GM18505 (cell line): ENCODE measurements around the gene TBX21.

Experiments
- ATAC-seq: cut with Tn5 transposase; IDR thresholded peaks from one replicate; pipeline ENCODE4 v1.9.1; 2021; ENCODE audit not compliant: unreplicated experiment
- POLR2A ChIP-seq: IDR thresholded peaks from 4 replicates; pipeline ENCODE4 v1.6.1; 2011; ENCODE audit warnings: borderline replicate concordance; ENCODE audit not compliant: insufficient read depth, insufficient read length; ENCODE audit errors: extremely low read depth

Gene TBX21

GRCh38 chr17:47721725-47722124 lies 11.3 kb upstream of the TBX21 start:
- no peak for TF ChIP-seq POLR2A
- no peak for ATAC-seq

- no peak for ATAC-seq
- no peak for TF ChIP-seq POLR2A
These were observed 8.3 kb upstream of the TBX21 start for GRCh38 chr17:47724705-47725104.

DNA sequence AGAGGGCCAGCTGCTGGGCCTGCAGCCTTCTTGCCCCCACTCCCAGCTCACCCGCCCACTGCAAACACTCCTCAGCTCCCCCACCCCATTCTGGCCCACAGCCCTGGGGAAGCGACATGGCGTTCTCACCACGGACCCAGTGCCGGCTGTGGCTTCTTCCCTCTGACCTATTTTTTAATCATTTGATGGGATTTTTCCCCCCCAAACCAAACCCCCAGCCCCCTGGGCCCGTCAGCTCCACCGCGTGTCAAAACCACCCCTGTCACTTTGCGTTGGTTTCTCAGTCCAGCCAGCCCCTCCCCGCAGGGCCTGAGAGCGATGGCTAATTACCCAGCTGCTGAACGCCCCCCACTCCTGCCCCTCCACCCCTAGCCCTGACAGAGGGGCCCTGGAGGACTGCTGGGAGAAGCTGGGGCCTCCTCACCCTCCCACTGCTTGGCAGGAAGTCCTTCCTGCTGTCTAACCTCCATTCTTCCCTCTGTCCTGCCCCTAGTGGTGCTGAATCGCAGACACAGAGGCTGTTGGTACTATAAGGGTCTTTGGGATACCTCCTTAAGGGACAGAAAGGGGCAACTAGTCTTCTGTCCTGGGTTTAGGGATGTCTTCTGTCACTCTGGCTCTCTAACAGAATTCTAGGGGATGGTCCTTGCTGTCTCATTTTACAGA lies 7.5 kb upstream of the TBX21 start:
- no peak for TF ChIP-seq POLR2A
- no peak for ATAC-seq

DNA sequence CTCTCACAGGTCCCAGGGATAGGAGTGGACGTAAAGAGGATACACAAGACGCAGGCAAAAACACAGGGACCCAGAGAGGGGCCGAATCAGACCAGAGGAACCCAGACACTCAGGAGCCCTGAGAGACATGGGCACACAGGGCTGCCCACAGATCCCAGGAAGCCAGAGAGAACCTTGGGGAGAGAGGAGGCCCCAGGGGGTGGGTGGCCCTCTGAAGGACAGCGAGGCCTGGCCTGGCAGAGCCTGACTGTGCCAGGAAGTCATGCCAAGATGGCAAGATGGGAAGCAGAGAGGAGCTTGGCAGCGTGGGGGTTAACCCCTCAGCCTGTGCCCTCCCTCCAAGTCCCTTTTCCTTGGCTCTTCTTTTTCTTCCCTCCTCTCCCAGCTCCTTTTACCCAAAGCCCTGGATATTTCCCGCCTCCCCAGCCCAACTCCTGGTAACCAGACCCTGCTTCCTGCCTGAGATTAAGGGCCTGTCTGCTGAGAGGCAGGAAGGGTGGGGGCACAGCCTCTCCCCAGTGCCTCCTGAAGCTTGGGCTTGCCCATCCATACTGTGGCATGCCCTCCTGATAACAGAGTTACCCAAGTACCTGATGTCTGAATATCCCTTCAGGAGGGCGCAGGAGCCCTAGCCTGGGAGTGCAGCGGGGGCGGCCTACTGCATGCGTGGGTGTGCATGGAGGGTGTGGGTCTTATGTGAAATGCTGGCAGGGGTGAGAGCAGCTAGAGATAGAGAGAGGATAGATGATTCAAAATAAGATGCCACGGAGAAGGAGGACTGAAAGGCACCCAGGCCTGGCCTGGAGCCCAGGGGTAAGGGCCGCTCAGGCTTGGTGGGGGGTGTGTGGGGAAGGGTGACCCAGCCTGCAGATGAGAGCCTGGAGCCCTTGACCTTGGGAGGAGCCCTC lies 6.0 kb upstream of the TBX21 start:
- no peak for TF ChIP-seq POLR2A
- ATAC-seq = no peak

DNA sequence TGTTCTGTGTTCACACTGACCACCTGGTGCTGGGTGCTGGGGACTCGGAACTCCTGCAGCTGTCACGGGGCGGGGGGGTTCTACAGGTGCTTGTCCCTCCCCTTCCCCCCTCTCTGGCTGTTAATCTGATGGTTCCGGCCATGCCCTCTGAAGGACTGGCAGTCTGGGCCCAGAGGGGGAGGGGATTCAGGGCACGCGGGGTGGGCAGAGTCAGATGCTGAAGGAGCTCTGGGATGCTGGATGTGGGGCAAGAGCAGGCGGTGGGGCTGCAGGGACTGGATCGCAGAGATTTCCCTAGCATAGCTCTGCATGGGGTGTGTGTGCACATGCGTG lies 5.4 kb upstream of the TBX21 start:
- ATAC-seq = no peak
- TF ChIP-seq POLR2A = no peak

GRCh38 chr17:47728214-47728877 lies 4.7 kb upstream of the TBX21 start:
- ATAC-seq = no peak
- TF ChIP-seq POLR2A = no peak

DNA sequence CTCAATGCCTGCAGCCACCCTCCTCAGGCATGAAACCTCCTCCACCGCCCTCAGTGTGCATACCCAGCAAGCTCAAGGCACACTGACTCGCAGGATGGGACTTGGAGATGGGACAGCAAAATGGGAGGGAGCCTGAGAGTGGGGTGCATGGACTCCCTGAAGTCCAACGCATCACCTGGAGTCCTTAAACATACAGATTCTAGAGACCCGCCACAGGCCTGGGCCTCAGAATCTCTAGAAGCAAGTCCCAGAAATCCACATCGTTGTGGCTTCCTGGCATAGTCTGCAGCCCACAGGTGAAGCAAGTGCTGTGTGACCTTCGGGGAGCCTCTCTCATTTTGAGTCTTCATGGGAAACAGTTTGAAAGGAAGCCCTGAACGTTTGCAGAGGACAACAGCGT lies 3.6 kb upstream of the TBX21 start:
- TF ChIP-seq POLR2A = no peak
- ATAC-seq = no peak

DNA sequence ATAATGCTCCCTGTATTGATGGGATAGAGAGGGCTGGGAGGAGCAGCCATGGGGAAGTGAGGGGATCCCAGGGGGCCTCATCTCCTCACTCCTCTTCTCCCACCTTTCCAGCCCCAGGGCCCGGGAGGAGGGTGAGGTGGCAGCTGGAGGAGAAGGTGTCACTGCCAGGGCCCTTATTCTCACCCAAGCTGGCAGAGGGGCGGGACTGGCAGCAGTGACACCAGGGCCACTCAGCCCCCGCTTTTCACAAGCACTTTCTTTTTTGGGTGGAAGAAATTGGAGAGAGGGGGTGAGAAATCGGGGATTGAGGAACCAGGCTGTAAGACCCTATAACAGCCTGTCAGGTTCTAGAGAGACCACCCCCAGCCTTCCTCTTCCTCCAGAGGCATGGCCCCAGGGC lies 2.4 kb upstream of the TBX21 start:
- no peak for TF ChIP-seq POLR2A
- ATAC-seq = no peak

DNA sequence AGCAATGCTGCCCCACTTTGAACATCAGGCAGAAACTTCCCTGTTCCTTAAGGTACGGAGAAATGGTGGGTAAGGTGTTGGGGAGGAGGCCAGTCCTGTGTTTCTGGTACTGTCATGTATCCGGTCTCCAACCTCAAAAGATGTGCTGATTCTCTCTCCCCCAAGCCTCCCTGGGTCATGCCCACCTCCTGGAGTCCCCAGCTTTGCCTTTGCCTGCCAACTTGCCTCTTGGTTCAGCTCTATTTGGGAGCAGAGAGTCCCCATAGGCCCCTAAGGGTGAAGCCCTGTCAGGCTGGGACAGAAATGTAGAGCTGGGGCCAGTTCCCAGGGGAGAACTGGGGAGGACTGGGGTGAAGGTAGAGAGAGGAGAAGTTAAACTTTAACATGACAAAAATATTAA lies 1.6 kb upstream of the TBX21 start:
- no peak for TF ChIP-seq POLR2A
- ATAC-seq = no peak

GRCh38 chr17:47732399-47733046 lies 513 bp upstream of the TBX21 start:
- TF ChIP-seq POLR2A = no peak
- no peak for ATAC-seq

- ATAC-seq = peak; percentile 25
- TF ChIP-seq POLR2A = peak; percentile 9
These were observed 806 bp downstream of the TBX21 start for GRCh38 chr17:47733674-47734410.

DNA sequence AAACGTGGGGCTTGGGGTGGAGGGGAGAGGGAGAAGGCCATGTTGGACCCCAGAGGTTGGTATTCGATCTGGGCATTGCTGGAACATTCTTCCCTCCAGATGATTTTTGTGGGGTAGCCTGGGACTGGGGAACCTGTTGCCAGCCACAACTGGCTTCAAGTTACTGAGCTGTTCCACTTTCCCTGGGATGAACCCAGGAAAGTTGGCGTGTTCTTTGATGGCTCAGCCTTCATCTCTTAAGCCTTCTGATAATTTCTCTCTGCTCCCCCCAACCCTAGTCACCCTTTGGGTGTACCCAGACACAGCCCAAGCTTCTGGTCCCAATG lies 2.1 kb downstream of the TBX21 start:
- ATAC-seq = no peak
- TF ChIP-seq POLR2A = no peak

- peak; percentile 64 for TF ChIP-seq POLR2A
- ATAC-seq = peak; percentile 38
These were observed 2.5 kb downstream of the TBX21 start for GRCh38 chr17:47735536-47736011.
